GM06990 (cell line): ENCODE results near the gene HYAL1.

Source experiments
- DNase-seq: peaks from one replicate; pipeline ENCODE4 v3.0.0-alpha.2; 2011; ENCODE audit not compliant: insufficient read length; ENCODE audit errors: extremely low read depth
- H3K27me3 ChIP-seq: replicated peaks from 2 replicates; pipeline ENCODE4 v1.6.0; 2011; ENCODE audit warnings: low read length; ENCODE audit not compliant: control insufficient read depth, insufficient read depth
- H3K36me3 ChIP-seq: 2 replicates; pipeline ENCODE4 v1.5.1; 2011; ENCODE audit warnings: low read length; ENCODE audit not compliant: control insufficient read depth, insufficient read depth
- H3K4me3 ChIP-seq: replicated peaks from 2 replicates; pipeline ENCODE4 v1.5.1; 2011; ENCODE audit warnings: low read depth, mild to moderate bottlenecking, control low read depth, low read length
- TF ChIP-seq, protein P1 (sequence below): IDR thresholded peaks from 2 replicates; pipeline ENCODE4 v1.5.1; 2011; ENCODE audit warnings: low read length, control low read depth, mild to moderate bottlenecking, inconsistent platforms; ENCODE audit not compliant: insufficient read depth, poor library complexity, severe bottlenecking

The HYAL1 gene

DNA sequence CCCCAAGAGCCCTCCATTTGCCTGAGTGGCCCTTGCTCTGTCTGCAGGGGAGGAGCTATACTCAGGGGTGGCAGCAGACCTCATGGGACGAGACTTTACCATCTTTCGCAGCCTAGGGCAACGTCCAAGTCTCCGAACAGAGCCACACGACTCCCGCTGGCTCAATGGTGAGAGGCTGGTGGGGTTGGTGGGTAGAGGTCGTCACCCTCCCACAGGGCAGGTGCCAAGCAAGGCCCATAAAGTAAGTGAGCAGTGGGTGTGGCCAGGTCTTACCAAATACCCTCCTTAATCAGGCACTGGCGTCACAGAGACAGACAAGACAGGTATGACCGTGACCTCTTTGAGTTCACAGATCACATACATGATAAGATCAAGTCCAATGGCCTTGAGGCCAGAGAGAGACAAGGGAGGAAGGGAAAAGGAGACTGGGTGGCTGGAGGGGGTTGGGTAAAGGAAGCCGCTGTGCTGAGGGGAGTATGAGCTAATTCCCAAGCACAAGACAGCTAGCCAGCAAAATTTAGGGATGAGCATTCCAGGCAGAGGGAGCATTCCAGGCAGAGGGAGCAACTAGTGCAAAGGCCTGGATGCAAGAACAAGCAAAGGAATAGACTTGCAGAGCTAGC is 31.9 kb downstream of the HYAL1 start:
- Histone ChIP-seq H3K27me3 (no peaks in the 10 kb centered on the region; the same call in 1 of the 2 replicates), H3K4me3 (no peak overlapping the region)

DNA sequence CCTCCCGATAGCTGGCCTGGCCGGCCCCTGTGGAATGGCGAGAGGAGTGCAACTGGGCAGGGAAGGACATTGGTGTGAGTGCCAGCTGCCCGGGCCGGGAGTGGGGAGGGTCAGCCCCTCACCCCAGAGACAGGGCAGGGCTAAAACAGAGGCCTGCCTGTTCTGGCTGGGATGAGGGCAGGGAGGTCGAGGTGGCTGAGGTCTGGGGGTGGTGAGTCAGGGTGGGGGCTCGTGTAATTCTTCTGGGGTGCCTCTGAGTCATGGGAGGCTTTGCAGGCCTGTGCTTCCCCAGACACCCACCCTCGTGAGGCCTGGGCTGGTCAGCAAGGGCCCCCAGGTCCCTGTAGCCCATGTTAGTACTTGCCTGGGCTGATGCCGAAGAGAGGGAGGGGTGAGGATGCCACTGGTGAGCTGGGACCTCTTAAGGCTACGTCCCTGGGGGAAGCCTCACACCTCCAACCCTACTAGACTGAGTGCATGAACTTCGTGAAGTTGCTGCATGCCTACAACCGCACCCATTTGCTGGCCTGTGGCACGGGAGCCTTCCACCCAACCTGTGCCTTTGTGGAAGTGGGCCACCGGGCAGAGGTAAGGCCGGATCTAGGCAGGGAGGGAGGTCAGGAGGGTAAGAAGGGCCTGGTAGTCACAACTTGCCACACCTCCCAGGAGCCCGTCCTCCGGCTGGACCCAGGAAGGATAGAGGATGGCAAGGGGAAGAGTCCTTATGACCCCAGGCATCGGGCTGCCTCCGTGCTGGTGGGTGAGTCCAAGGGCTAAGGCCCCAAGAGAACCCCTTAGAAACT is 32.8 kb downstream of the HYAL1 start:
- H3K4me3 ChIP-seq, result no peak overlapping the region
- H3K36me3 ChIP-seq, result no peaks in the 10 kb centered on the region
- H3K27me3 ChIP-seq, result no peaks in the 10 kb centered on the region; the same call in 1 of the 2 replicates
- DNase-seq, result no peak
- TF ChIP-seq, protein P1, sequence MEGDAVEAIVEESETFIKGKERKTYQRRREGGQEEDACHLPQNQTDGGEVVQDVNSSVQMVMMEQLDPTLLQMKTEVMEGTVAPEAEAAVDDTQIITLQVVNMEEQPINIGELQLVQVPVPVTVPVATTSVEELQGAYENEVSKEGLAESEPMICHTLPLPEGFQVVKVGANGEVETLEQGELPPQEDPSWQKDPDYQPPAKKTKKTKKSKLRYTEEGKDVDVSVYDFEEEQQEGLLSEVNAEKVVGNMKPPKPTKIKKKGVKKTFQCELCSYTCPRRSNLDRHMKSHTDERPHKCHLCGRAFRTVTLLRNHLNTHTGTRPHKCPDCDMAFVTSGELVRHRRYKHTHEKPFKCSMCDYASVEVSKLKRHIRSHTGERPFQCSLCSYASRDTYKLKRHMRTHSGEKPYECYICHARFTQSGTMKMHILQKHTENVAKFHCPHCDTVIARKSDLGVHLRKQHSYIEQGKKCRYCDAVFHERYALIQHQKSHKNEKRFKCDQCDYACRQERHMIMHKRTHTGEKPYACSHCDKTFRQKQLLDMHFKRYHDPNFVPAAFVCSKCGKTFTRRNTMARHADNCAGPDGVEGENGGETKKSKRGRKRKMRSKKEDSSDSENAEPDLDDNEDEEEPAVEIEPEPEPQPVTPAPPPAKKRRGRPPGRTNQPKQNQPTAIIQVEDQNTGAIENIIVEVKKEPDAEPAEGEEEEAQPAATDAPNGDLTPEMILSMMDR, result no peak

More for the DNA sequence above, 31.9 kb downstream of the HYAL1 start:
- TF ChIP-seq, protein P1, result no peak
- no peak for DNase-seq
- H3K36me3 ChIP-seq, result no peaks in the 10 kb centered on the region

DNA sequence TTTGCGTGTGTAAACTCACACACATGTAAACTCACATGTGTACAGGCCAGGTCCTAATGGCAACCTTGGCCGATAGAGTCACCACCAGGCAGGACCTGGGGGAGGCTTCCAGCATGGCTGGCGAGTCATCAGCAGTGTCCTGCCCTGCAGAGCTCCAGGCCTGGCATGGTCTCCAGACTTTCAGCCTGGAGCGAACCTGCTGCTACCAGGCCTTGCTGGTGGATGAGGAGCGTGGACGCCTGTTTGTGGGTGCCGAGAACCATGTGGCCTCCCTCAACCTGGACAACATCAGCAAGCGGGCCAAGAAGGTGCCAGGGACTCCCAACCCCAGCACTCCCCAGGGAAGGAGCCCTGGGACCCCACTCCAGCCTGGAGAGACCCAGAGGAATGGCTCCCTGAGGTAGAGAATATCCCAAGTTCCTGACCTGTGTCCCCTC is 33.4 kb downstream of the HYAL1 start:
- TF ChIP-seq, protein P1, result no peak
- Histone ChIP-seq H3K36me3 (no peaks in the 10 kb centered on the region), H3K27me3 (no peaks in the 10 kb centered on the region; the same call in 1 of the 2 replicates), H3K4me3 (no peak overlapping the region)
- no peak for DNase-seq

DNA sequence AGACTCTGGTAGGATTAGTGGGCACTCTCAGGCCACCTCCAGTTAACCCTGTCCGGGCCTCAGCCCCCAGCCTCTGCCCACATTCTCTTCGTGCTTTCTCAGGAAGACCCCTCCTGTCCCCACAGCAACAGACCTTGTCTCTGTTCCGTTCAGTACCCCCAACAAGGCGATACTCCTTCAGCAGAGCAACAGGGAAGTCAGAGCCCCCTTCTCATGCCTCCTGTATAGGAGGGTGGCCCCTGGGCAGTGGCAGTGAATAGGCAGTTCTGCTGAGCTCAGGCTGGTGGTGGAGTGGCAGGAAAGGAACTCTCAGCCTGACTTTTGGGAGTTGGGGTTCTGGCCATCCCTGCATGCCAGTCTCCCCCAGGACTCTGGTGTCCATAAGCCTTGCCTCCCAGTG is 33.9 kb downstream of the HYAL1 start:
- H3K4me3 ChIP-seq, result no peak overlapping the region
- TF ChIP-seq, protein P1, result no peak
- DNase-seq, result no peak
- no peaks in the 10 kb centered on the region for H3K36me3 ChIP-seq
- no peaks in the 10 kb centered on the region; the same call in 1 of the 2 replicates for H3K27me3 ChIP-seq

DNA sequence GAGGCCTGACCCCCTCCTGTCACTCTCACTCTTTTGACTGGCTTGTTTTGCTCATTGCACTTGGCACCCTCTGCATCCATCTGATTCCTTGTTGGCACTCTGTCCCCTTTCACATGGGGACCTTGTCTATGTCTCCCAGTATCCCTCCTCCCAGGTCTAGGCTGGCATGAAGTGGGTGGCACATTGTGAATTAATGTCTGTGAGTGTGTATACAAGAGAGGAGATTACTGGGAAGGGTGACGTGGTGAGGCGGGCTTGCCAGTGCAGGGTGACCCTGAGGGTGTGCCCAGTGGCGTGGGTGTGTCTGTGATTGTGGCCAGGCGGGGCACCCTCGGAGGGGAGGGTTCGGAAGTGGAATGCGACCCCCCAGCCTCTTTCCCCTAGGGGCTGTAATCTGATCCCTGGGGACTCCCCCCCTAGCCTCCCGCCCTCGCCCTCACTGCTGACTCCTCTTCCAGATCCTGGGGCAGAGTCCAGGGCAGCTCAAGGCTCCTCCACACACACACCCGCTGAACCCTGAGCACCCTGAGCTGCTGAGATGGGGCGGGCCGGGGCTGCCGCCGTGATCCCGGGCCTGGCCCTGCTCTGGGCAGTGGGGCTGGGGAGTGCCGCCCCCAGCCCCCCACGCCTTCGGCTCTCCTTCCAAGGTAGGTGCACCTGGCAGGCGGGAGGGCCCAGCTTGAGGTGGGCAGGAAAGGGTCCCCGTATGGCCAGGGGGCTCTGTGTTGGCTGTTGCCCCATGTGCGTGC is 34.5 kb downstream of the HYAL1 start, which contains the start of gene SEMA3B:
Gene SEMA3B (plus strand): TSS at position 445 of the 749 bp plus-strand sequence. CDS start 94 bp downstream, at position 539.
- H3K4me3 ChIP-seq, result no peak within 1 kb of the TSS
- H3K36me3 ChIP-seq, result no peaks in the 10 kb centered on the region
- H3K27me3 ChIP-seq, result no peaks in the 10 kb centered on the region; the same call in 1 of the 2 replicates
- TF ChIP-seq, protein P1, result no peak
- DNase-seq, result no peak
